HEK293 (cell line): ENCODE results near the gene INS.

Experiments used
- CTCF ChIA-PET: fragments of 350-600 bp; formaldehyde crosslinking; extraction: SDS; loops from one replicate; lab custom pipeline; 2021; ENCODE audit warnings: antibody characterized with exemption; lab: Yijun Ruan, JAX
- POLR2A ChIA-PET: fragments of 300-600 bp; formaldehyde crosslinking; extraction: SDS; loops from one replicate; lab custom pipeline; 2020; ENCODE audit warnings: antibody characterized with exemption, inconsistent platforms; lab: Yijun Ruan, JAX
- H3K27ac ChIP-seq: fragments of 200-500 bp; sonication (Bioruptor generic); 2 replicates; pipeline ENCODE4 v1.5.1; 2014; ENCODE audit warnings: low read depth, low read length, control low read depth, inconsistent platforms; ENCODE audit errors: extremely low read depth
- H3K36me3 ChIP-seq, 2 experiments: fragments of 200-500 bp in 1 of 2; sonication (Bioruptor generic) in 1 of 2; 1 replicate in 1 of 2; 2 replicates in 1 of 2; pipeline ENCODE4 v1.5.1; 2014 to 2017; ENCODE audit warnings: inconsistent platforms in 2 of 2, low read length in 2 of 2; ENCODE audit not compliant: control insufficient read depth in 2 of 2, insufficient read depth in 1 of 2
- H3K4me1 ChIP-seq: fragments of 200-500 bp; sonication (Bioruptor generic); 2 replicates; pipeline ENCODE4 v1.5.1; 2014; ENCODE audit warnings: mild to moderate bottlenecking, low read length, inconsistent platforms; ENCODE audit not compliant: control insufficient read depth, insufficient read depth
- H3K4me3 ChIP-seq: 2 replicates; pipeline ENCODE4 v1.5.1; 2011; ENCODE audit warnings: low read depth, mild to moderate bottlenecking, control low read depth, low read length, moderate library complexity
- H3K9me3 ChIP-seq: fragments of 200-500 bp; sonication (Bioruptor generic); 2 replicates; pipeline ENCODE4 v1.5.1; 2014; ENCODE audit warnings: low read depth, low read length, inconsistent platforms; ENCODE audit not compliant: control insufficient read depth, insufficient read depth
- EGR2 ChIP-seq: fragments of 450-650 bp; formaldehyde crosslinking; IDR thresholded peaks from 2 replicates; pipeline ENCODE4 v1.5.1; 2016; ENCODE audit warnings: low read depth, missing biosample characterization, missing genetic modification characterization
- GLIS2 ChIP-seq: fragments of 450-650 bp; formaldehyde crosslinking; IDR thresholded peaks from 2 replicates; pipeline ENCODE4 v1.5.1; 2016; ENCODE audit warnings: missing biosample characterization, missing genetic modification characterization
- KLF8 ChIP-seq: fragments of 450-650 bp; formaldehyde crosslinking; IDR thresholded peaks from 2 replicates; pipeline ENCODE4 v1.5.1; 2016; ENCODE audit warnings: missing biosample characterization, missing genetic modification characterization
- SP7 ChIP-seq: fragments of 450-650 bp; formaldehyde crosslinking; IDR thresholded peaks from 2 replicates; pipeline ENCODE4 v1.5.1; 2016; ENCODE audit warnings: missing biosample characterization, missing genetic modification characterization
- YY2 ChIP-seq: fragments of 450-650 bp; formaldehyde crosslinking; IDR thresholded peaks from 2 replicates; pipeline ENCODE4 v1.5.1; 2016; ENCODE audit warnings: missing biosample characterization, missing genetic modification characterization
- ZBTB17 ChIP-seq: fragments of 450-650 bp; formaldehyde crosslinking; IDR thresholded peaks from 2 replicates; pipeline ENCODE4 v1.5.1; 2016; ENCODE audit warnings: missing biosample characterization, missing genetic modification characterization
- ZNF10 ChIP-seq: fragments of 450-650 bp; formaldehyde crosslinking; IDR thresholded peaks from 2 replicates; pipeline ENCODE4 v1.5.1; 2017; ENCODE audit warnings: missing biosample characterization, missing genetic modification characterization
- ZNF19 ChIP-seq: fragments of 450-650 bp; formaldehyde crosslinking; IDR thresholded peaks from 2 replicates; pipeline ENCODE4; 2016; ENCODE audit warnings: missing biosample characterization, missing genetic modification characterization, low read depth
- ZNF24 ChIP-seq: fragments of 450-650 bp; formaldehyde crosslinking; IDR thresholded peaks from 2 replicates; pipeline ENCODE4 v1.5.1; 2016; ENCODE audit warnings: missing biosample characterization, missing genetic modification characterization
- ZNF350 ChIP-seq: fragments of 450-650 bp; formaldehyde crosslinking; IDR thresholded peaks from 2 replicates; pipeline ENCODE4 v1.5.0; 2017; ENCODE audit warnings: missing biosample characterization, mild to moderate bottlenecking, missing genetic modification characterization
- ZNF529 ChIP-seq: fragments of 450-650 bp; formaldehyde crosslinking; IDR thresholded peaks from 2 replicates; pipeline ENCODE4 v1.5.1; 2017; ENCODE audit warnings: missing genetic modification characterization, missing biosample characterization; ENCODE audit not compliant: insufficient replicate concordance
- ZNF654 ChIP-seq: fragments of 450-650 bp; formaldehyde crosslinking; IDR thresholded peaks from 2 replicates; pipeline ENCODE4 v1.5.1; 2016; ENCODE audit warnings: low read depth, missing biosample characterization, missing genetic modification characterization
- ZNF664 ChIP-seq: fragments of 450-650 bp; formaldehyde crosslinking; IDR thresholded peaks from 2 replicates; pipeline ENCODE4 v1.5.1; 2016; ENCODE audit warnings: missing biosample characterization, missing genetic modification characterization
- ZNF692 ChIP-seq: fragments of 450-650 bp; formaldehyde crosslinking; IDR thresholded peaks from 2 replicates; pipeline ENCODE4 v1.5.1; 2016; ENCODE audit warnings: missing biosample characterization, missing genetic modification characterization
- ZNF843 ChIP-seq: fragments of 450-650 bp; formaldehyde crosslinking; IDR thresholded peaks from 2 replicates; pipeline ENCODE4 v1.5.1; 2016; ENCODE audit warnings: missing biosample characterization, missing genetic modification characterization
- TF ChIP-seq, protein P1 (sequence below): fragments of 450-650 bp; formaldehyde crosslinking; IDR thresholded peaks from 2 replicates; pipeline ENCODE4 v1.5.1; 2016; ENCODE audit warnings: missing biosample characterization, missing genetic modification characterization, low read depth
- TF ChIP-seq, protein P2 (sequence below): fragments of 450-650 bp; formaldehyde crosslinking; IDR thresholded peaks from 2 replicates; pipeline ENCODE4 v1.5.1; 2016; ENCODE audit warnings: missing biosample characterization, missing genetic modification characterization, borderline replicate concordance
- TF ChIP-seq, protein P3 (sequence below): fragments of 450-650 bp; formaldehyde crosslinking; IDR thresholded peaks from 2 replicates; pipeline ENCODE4 v1.5.1; 2016; ENCODE audit warnings: missing biosample characterization, missing genetic modification characterization
- TF ChIP-seq, protein P4 (sequence below): fragments of 450-650 bp; formaldehyde crosslinking; IDR thresholded peaks from 2 replicates; pipeline ENCODE4 v1.5.1; 2016; ENCODE audit warnings: missing biosample characterization, missing genetic modification characterization

INS gene

GRCh38 chr11:2148595-2148994 lies 12.4 kb downstream of the INS start:
- TF ChIP-seq SP7 (tag by site-specific recombination) (no peak), ZNF692 (tag by site-specific recombination) (no peak), ZNF24 (tag by site-specific recombination) (no peak), ZNF19 (tag by site-specific recombination) (no peak), ZBTB17 (tag by site-specific recombination) (no peak)
- TF ChIP-seq, protein P1, sequence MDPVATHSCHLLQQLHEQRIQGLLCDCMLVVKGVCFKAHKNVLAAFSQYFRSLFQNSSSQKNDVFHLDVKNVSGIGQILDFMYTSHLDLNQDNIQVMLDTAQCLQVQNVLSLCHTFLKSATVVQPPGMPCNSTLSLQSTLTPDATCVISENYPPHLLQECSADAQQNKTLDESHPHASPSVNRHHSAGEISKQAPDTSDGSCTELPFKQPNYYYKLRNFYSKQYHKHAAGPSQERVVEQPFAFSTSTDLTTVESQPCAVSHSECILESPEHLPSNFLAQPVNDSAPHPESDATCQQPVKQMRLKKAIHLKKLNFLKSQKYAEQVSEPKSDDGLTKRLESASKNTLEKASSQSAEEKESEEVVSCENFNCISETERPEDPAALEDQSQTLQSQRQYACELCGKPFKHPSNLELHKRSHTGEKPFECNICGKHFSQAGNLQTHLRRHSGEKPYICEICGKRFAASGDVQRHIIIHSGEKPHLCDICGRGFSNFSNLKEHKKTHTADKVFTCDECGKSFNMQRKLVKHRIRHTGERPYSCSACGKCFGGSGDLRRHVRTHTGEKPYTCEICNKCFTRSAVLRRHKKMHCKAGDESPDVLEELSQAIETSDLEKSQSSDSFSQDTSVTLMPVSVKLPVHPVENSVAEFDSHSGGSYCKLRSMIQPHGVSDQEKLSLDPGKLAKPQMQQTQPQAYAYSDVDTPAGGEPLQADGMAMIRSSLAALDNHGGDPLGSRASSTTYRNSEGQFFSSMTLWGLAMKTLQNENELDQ (tag by site-specific recombination) = no peak
- TF ChIP-seq, protein P2, sequence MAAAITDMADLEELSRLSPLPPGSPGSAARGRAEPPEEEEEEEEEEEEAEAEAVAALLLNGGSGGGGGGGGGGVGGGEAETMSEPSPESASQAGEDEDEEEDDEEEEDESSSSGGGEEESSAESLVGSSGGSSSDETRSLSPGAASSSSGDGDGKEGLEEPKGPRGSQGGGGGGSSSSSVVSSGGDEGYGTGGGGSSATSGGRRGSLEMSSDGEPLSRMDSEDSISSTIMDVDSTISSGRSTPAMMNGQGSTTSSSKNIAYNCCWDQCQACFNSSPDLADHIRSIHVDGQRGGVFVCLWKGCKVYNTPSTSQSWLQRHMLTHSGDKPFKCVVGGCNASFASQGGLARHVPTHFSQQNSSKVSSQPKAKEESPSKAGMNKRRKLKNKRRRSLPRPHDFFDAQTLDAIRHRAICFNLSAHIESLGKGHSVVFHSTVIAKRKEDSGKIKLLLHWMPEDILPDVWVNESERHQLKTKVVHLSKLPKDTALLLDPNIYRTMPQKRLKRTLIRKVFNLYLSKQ (tag by site-specific recombination) = no peak
- ChIA-PET CTCF (interaction anchor here (0.6 to 10.0 kb wide), 11 partner anchors 7 to 508 kb away, joined by 4 to 428 read pairs (median 43); no protein-coding TSS in a partner anchor), POLR2A (no interaction called here)
- no peaks in the 10 kb centered on the region for H3K36me3 ChIP-seq
- H3K4me3 ChIP-seq = no peak overlapping the region
- no peaks in the 10 kb centered on the region for H3K4me1 ChIP-seq
- no peaks in the 10 kb centered on the region for H3K9me3 ChIP-seq
- H3K27ac ChIP-seq = no peak overlapping the region

DNA sequence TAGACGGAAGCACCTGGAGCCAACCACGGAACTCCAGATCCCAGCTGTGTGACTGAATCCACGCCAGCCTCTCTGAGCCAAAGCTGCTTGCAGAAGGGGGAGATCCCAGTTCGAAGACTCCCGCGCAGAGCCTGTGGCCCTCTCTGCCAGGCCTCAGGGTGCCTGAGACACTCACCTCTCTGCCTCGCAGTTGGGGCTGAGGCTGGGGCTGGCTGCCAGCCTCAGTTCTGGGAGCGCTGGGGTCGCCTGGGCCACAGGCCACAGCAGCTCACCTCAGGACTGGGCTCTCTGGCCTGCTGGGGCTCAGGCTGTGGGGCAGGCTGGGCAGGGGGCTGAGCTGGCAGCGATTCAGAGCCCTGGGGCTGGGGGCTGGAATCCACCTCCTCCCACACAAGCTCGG lies 13.6 kb downstream of the INS start:
- Histone ChIP-seq H3K4me3 (no peak overlapping the region), H3K9me3 (no peaks in the 10 kb centered on the region), H3K36me3 (no peaks in the 10 kb centered on the region), H3K4me1 (no peaks in the 10 kb centered on the region), H3K27ac (no peak overlapping the region)
- POLR2A ChIA-PET = no interaction called here
- CTCF ChIA-PET = interaction anchor here (0.6 to 8.9 kb wide), 9 partner anchors 9 to 495 kb away, joined by 3 to 428 read pairs (median 4); no protein-coding TSS in a partner anchor
- TF ChIP-seq KLF8 (tag by site-specific recombination) (no peak), ZNF843 (tag by site-specific recombination) (no peak), GLIS2 (no peak), ZNF654 (tag by site-specific recombination) (no peak), EGR2 (no peak), ZNF10 (tag by site-specific recombination) (no peak), YY2 (tag by site-specific recombination) (no peak), ZNF529 (tag by site-specific recombination) (no peak), ZNF350 (tag by site-specific recombination) (no peak), ZNF664 (tag by site-specific recombination) (no peak)
- TF ChIP-seq, protein P3, sequence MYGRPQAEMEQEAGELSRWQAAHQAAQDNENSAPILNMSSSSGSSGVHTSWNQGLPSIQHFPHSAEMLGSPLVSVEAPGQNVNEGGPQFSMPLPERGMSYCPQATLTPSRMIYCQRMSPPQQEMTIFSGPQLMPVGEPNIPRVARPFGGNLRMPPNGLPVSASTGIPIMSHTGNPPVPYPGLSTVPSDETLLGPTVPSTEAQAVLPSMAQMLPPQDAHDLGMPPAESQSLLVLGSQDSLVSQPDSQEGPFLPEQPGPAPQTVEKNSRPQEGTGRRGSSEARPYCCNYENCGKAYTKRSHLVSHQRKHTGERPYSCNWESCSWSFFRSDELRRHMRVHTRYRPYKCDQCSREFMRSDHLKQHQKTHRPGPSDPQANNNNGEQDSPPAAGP (tag by site-specific recombination) = no peak
- TF ChIP-seq, protein P4, sequence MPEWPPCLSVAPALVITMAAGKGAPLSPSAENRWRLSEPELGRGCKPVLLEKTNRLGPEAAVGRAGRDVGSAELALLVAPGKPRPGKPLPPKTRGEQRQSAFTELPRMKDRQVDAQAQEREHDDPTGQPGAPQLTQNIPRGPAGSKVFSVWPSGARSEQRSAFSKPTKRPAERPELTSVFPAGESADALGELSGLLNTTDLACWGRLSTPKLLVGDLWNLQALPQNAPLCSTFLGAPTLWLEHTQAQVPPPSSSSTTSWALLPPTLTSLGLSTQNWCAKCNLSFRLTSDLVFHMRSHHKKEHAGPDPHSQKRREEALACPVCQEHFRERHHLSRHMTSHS (tag by site-specific recombination) = no peak
